AG08396 (cell line): ENCODE measurements around the gene BTBD9.
"Not testable (repeated sequence)": the region's sequence is repeated elsewhere in the genome, so short reads cannot be mapped to it uniquely, and the experiment has no call there.

Experiments used
- DNase-seq: peaks from one replicate; pipeline ENCODE4 v3.0.0; 2012; ENCODE audit warnings: low spot score, mixed read lengths

The BTBD9 gene

DNA sequence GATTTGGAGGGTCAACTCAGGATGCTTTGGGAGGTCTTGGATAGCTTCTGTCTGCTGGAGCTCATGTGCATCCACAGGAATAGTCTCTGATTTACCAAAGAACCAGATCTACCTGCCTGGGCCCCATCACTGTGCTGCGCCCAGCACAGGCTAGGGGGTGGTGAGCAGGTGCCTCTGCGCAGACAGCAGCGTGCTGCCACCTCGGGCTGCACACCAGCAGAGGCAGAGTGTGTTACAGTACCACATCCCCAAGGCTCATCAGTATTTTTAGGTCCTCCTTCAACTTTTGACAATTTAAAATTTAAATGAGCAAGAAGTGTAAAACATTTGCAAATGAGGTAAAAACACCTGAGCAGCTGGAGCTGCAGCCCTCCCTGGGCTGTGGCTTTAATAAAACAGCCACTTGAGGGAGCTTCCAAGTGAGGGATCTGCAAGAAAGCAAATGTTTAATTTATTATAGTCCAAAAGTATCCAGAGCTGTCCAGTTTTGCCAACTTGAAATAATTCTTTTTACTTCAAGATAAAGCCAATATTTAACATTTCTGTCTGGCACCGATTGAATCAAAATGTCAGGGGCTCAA is 495.3 kb downstream of the BTBD9 start:
- DNase-seq: no peak

- no peak for DNase-seq
These were observed 496.3 kb downstream of the BTBD9 start for GRCh38 chr6:38143191-38144150.

DNA sequence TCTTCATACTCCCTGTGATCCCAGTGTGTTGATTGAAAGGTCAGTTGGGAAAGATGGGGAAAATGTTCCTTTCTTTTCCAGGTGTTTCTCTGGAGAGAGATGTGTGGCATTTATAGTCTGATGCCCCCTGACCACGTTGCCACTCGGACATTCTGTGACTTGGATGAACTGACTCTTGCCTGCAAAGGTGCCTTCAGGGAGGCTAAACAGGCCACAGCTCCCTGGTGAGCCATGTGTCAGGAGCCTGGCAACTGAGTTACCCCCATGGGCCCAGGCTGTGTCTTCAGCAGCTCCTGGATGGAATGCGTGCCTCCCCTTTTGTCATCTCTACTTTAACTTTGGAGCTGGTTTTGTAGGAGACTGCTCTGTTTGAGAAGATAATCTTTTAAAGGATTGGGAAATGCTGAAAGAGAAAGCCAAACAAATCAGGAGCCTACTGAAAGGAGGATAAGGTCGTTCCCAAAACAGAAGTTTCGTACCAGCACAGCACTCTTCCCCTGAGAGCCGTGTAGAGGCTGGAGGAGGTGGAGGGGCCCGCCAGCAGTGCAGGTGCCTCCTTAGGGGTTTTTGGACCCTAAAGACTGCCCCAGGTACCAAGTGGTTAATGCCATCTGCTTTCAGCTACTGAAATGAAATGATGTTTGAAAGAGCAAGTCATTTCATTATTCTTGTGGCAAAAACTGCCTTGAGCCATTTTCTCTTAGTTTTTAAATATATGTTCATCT is 497.4 kb downstream of the BTBD9 start:
- DNase-seq: no peak

DNA sequence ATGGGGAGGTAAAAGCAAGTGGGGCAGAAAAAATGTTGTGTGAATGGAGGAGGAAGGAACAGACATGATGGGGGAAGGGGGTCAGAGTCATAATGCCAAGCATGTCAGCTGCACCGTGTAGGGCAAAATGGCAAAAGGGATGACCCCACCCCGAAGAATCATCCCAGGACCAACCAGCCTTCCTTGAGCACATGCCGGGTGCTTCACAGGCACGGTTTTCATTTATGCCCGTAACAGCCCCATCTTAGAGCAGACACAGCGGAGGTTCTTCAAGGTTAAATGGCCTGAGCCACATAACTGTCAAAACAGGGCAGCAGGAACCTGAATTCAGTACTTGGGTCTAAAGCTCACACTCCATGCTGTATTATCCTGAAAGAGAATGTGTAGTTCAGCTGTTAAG is 498.0 kb downstream of the BTBD9 start:
- DNase-seq: no peak

- DNase-seq: no peak
These were observed 498.6 kb downstream of the BTBD9 start for GRCh38 chr6:38141085-38141484.

DNA sequence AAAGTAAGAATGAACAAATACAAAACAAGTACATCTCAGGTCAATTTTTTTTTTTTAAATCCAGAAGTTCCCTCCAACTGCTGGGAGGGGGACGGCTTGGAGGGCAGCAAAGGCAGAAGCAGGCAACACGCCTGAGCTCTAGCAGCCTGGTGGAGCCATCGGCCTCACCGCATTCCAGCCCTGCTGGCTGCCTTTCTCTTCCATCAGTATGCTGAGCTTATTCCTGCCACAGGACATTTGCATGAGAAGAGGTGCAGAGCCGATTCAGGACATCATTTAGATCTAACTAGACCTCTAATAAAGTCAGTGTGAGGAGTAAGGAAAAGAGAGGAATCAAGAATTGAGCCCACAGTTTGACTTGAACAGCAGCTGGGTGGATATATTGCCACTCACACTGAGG is 501.4 kb downstream of the BTBD9 start:
- DNase-seq: no peak

- no peak for DNase-seq
These were observed 502.0 kb downstream of the BTBD9 start for GRCh38 chr6:38137608-38138265.

DNA sequence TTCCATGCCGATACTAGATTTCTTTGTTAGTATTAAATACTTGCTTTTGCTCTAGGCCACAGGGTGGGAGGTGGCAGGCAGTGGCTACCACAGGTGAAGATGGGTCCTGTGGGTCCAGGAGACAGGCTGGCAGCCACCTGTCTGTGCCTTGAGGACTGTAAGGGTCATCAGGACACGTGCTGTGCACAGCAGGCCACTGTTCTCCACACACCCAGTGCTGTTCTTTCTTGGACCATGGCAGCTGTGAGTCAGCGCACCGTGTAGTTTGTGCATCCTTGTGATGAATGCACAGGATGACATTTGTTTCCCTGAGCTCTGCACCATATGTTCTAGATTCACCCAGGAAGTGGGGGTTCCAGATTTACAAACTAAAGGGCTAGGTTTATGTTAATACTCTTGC is 503.2 kb downstream of the BTBD9 start:
- no peak for DNase-seq

GRCh38 chr6:38134704-38135088 is 505.0 kb downstream of the BTBD9 start:
- DNase-seq: no peak

- no peak for DNase-seq
These were observed 505.6 kb downstream of the BTBD9 start for GRCh38 chr6:38133932-38134703.

- peak; percentile 91 for DNase-seq
These were observed 508.2 kb downstream of the BTBD9 start for GRCh38 chr6:38131527-38131965.

DNA sequence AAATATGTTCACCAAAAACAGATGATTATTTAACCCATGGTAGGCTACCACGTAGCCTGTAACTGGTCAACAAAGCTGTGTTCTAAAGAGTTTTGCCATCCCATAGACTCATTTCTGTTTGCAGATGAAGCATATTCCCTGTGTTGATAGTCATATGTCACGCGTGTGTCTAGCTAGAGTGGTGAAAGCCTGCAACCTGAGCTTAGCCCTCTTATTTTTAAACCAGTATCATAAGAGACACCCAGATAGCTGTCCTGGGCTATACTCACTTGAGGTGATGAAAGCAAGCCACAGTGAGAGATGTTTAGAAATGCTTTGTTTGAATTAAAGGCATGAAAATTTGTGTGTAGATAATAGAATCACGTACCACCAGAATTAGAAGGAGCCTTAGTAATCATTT is 512.4 kb downstream of the BTBD9 start:
- no peak for DNase-seq

GRCh38 chr6:38124224-38124926 is 515.4 kb downstream of the BTBD9 start:
- DNase-seq: not testable (repeated sequence)

DNA sequence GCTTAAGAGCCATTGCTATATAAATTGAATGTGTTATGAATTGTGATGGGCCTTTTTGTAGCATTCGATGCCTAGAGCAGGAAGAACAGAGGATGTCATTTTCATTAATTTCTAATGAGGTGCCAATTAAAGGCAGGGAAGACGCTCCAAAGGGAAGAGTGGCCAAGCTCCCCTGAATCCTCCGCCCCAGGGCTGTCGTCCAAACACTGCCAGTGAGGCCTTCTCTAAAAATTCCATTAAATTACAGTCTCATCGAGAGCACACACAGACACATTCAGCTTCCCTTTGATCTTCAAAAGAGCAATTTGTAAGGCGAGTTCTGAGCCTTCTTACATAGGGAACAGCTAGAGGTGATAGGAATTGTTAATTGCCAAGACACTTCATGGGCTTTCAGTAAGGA is 520.2 kb downstream of the BTBD9 start:
- no peak for DNase-seq

- DNase-seq: no peak
These were observed 520.9 kb downstream of the BTBD9 start for GRCh38 chr6:38118791-38119365.
